HepG2 (cell line): ENCODE data around the gene HIPK3. TPM values are rescaled to one million over a fixed set of nuclear protein-coding genes. Genes with fewer than 3 reads are reported as not detected.

Source experiments
- ATAC-seq: fragments of 200-7000 bp; cut with Tn5 transposase; 3 replicates; pipeline ENCODE4 v1.9.1; 2020; ENCODE audit warnings: mild to moderate bottlenecking, moderate library complexity
- BruUV-seq: library from RNA; stranded (reverse); fragments of 400-500 nt; replicated peaks from 2 replicates; lab custom pipeline; 2021; lab: Mats Ljungman, UMichigan
- CTCF ChIA-PET: fragments of 300-600 bp; formaldehyde crosslinking; extraction: SDS; loops from one replicate; lab custom pipeline; 2021; ENCODE audit warnings: low total read pairs, inconsistent platforms, low intra/inter-chr PET ratio; lab: Yijun Ruan, JAX
- POLR2A ChIA-PET: fragments of 350-600 bp; sonication (Branson Sonifier 250); formaldehyde crosslinking; loops from one replicate; lab custom pipeline; 2020; ENCODE audit warnings: antibody characterized with exemption, inconsistent platforms; lab: Yijun Ruan, JAX
- DNase-seq: peaks from one replicate; pipeline ENCODE4 v3.0.0-alpha.2; 2015; ENCODE audit warnings: low spot score
- FAIRE-seq: peaks from 3 replicates; lab custom pipeline; 2011; peaks lifted over from hg19 to GRCh38; lab: Jason Lieb, UNC
- H2AFZ ChIP-seq: one replicate; pipeline ENCODE4 v1.6.1; 2011; ENCODE audit warnings: low read length, inconsistent platforms
- H3K27ac ChIP-seq: fragments of 300-600 bp; 3 replicates; pipeline ENCODE4 v1.8.0; 2011; ENCODE audit warnings: mixed run types, mild to moderate bottlenecking, mixed read lengths, low read length, inconsistent platforms; ENCODE audit not compliant: insufficient read depth; ENCODE audit errors: extremely low read length
- H3K27me3 ChIP-seq, 2 experiments: fragments of 200-600 bp in 1 of 2; 2 replicates in 1 of 2; 3 replicates in 1 of 2; pipeline versions ENCODE4 v1.6.0 to v1.8.0; 2011; ENCODE audit warnings: low read length in 2 of 2, mild to moderate bottlenecking in 2 of 2, moderate library complexity in 2 of 2, inconsistent platforms in 1 of 2; ENCODE audit not compliant: insufficient read depth in 2 of 2, control insufficient read depth in 1 of 2
- H3K36me3 ChIP-seq, 2 experiments: fragments of 200-600 bp in 1 of 2; replicated peaks in 1 of 2; 2 replicates in 1 of 2; 3 replicates in 1 of 2; pipeline versions ENCODE4 v1.5.1 to v1.8.0; 2011; ENCODE audit warnings: low read length in 2 of 2, inconsistent platforms in 1 of 2; ENCODE audit not compliant: insufficient read depth in 2 of 2, control insufficient read depth in 1 of 2
- H3K4me1 ChIP-seq: 2 replicates; pipeline ENCODE4 v1.5.1; 2012; ENCODE audit warnings: low read length, inconsistent platforms; ENCODE audit not compliant: insufficient read depth
- H3K4me2 ChIP-seq: 2 replicates; pipeline ENCODE4 v1.6.0; 2011; ENCODE audit warnings: low read depth, low read length, inconsistent platforms
- H3K4me3 ChIP-seq, 3 experiments: fragments of 200-600 bp in 1 of 3; sonication (generic), shearing (Covaris generic) in 1 of 3; replicated peaks in 1 of 3; 2 replicates each; pipeline ENCODE4 v1.5.1; 2011 to 2016; ENCODE audit warnings: low read length in 3 of 3, inconsistent platforms in 2 of 3, low read depth in 2 of 3, mild to moderate bottlenecking in 2 of 3, control low read depth in 1 of 3, mixed read lengths in 1 of 3; ENCODE audit not compliant: insufficient read depth in 1 of 3
- H3K79me2 ChIP-seq: one replicate; pipeline ENCODE4 v1.6.1; 2011; ENCODE audit warnings: low read length, inconsistent platforms; ENCODE audit not compliant: insufficient read depth
- H3K9ac ChIP-seq: 2 replicates; pipeline ENCODE4 v1.6.0; 2011; ENCODE audit warnings: mild to moderate bottlenecking, low read depth, low read length, inconsistent platforms; ENCODE audit not compliant: insufficient read depth
- H3K9me3 ChIP-seq: 2 replicates; pipeline ENCODE4 v1.5.1; 2012; ENCODE audit warnings: mild to moderate bottlenecking, low read length
- H4K20me1 ChIP-seq: 2 replicates; pipeline ENCODE4 v1.6.0; 2011; ENCODE audit warnings: inconsistent platforms, mild to moderate bottlenecking, low read length, moderate library complexity; ENCODE audit not compliant: insufficient read depth
- MED13 ChIP-seq: sonication (generic); formaldehyde crosslinking; IDR thresholded peaks from 2 replicates; pipeline ENCODE4 v1.5.0; 2020; ENCODE audit warnings: missing genetic modification reagents
- POLR2A ChIP-seq, 2 experiments: IDR thresholded peaks; 2 replicates each; pipeline ENCODE4 v1.6.1; 2011; ENCODE audit warnings: low read depth in 2 of 2, low read length in 2 of 2, mild to moderate bottlenecking in 1 of 2, moderate library complexity in 1 of 2; ENCODE audit not compliant: insufficient read depth in 1 of 2
- WGBS: methylation state at CpG from one replicate; pipeline ENCODE4 v1.1.6; 2017; ENCODE audit warnings: low lambda C conversion rate; 5-methylcytosine and 5-hydroxymethylcytosine counted together
- in situ Hi-C: cut with HindIII; loops from 2 replicates; pipeline ENCODE4 v1.10.0; 2017; ENCODE audit warnings: low pct_unique_long_range_greater_than_20kb; ENCODE audit not compliant: extremely low pct_ligation_motif_present
- intact Hi-C: fragments of 100-400 bp; cut with micrococcal nuclease; formaldehyde crosslinking; loops from one replicate; pipeline ENCODE4 v1.10.0; 2022; ENCODE audit not compliant: unreplicated experiment
- polyA plus RNA-seq, 8 experiments: library from polyadenylated mRNA; depleted of rRNA in 3 of 8; stranded (reverse) in 7 of 8; unstranded in 1 of 8; fragments of >200 nt; fragmentation: Illumina TruSeq in 4 of 8; extraction: Trizol in 4 of 8; gene quantifications; 2 replicates each; pipeline versions ENCODE4 v1.2.1 to v1.2.3, GENCODE V29; 2011 to 2016; ENCODE audit warnings: low read depth in 4 of 8, missing spikeins in 1 of 8, mixed read lengths in 1 of 8; ENCODE audit not compliant: insufficient read depth in 1 of 8
- total RNA-seq, 5 experiments: library from RNA; depleted of rRNA; stranded (reverse); fragments of >200 nt; fragmentation: Illumina TruSeq; extraction: Trizol; gene quantifications; 2 replicates each; pipeline ENCODE4 v1.2.3, GENCODE V29; 2016; ENCODE audit warnings: low read depth in 1 of 5
- TF ChIP-seq, protein P1 (sequence below): sonication (generic); formaldehyde crosslinking; IDR thresholded peaks from 2 replicates; pipeline ENCODE4 v1.5.1; 2020; ENCODE audit warnings: missing genetic modification reagents, mild to moderate bottlenecking, borderline replicate concordance
- TF ChIP-seq, protein P2 (sequence below): sonication (generic); formaldehyde crosslinking; IDR thresholded peaks from 2 replicates; pipeline ENCODE4 v1.4.0; 2020; ENCODE audit warnings: missing genetic modification reagents

HIPK3 gene
- total and polyA plus RNA-seq, 2 of the 13 experiments (the other 11 are each of a cell fraction or from before 2014, with no cell fraction given), result 20.5 to 44.3 TPM

DNA sequence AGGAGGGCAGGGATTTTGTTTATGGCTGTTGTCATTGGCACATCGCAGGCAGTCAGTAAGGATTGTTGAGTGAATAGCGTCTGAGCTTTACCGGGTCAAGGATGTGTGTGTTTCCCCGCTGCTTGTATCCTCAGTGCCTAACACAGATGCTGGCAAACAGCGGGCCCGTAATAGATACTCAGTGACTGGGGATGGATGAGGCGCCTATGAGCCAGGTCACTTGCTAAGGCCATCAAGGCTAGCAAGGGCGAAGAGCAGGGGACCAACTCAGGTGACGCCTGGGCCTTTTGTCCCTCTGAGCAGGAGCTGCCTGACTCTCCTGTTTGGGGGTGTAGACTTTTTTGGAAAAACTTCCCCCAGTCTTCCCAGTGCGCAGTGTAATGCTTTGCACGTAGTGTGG, 118.1 kb downstream of the HIPK3 start (continued):
- no peak for TF ChIP-seq MED13
- no peak for TF ChIP-seq POLR2A (IDR thresholded peaks at IDR 0.05; ENCODE audit: insufficient read depth in 1 of 2, low read depth in 2 of 2, low read length in 2 of 2)
- TF ChIP-seq, all 625 proteins: peak for 0

DNA sequence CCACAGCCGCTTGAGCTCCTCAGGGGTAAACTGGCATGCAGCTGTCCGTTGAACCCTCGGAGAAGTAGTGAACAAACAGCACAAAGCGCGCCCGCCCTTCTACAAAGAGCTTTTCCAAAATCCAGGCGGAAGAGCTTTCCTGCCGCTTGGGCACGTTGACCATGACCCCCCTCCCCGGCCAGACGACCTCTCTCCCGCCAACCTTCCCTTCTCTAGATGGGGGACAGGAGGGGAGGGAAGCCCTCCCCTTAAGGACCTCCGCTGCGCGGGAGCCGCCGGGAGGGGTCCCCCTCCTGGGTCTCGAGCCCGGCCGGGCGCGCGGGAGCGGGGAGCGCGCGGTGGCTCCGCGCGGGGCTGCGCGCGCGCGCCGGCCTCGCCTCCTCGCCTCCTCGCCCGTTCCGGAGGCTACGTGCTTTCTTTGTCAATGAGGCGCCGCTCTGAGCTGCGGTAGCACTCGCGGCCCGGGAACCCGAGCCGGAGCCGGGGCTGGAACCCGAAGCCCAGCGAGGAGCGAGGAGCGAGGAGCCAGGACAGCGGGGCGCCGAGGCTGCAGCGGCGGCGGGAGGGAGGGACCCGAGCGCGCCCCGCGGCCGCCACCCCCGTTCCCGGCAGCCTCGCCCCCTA, 118.6 kb downstream of the HIPK3 start, which contains the start of gene KIAA1549L:
TSS of gene KIAA1549L (plus strand) at position 421 of the 624 bp plus-strand sequence.
- Histone ChIP-seq H3K27me3 (peaks cover 4 to 67% of the 10 kb centered on the region in 2 experiments), H2AFZ (no peak within 1 kb of the TSS), H3K36me3 (no peaks in the 10 kb centered on the region), H3K9ac (no peak within 1 kb of the TSS), H4K20me1 (no peaks in the 10 kb centered on the region; the same call in 1 of the 2 replicates), H3K4me2 (peak within 1 kb of the TSS; percentile 79), H3K4me1 (peaks cover 33% of the 10 kb centered on the region), H3K79me2 (no peaks in the 10 kb centered on the region), H3K9me3 (no peaks in the 10 kb centered on the region), H3K27ac (no peak within 1 kb of the TSS), H3K4me3 (peak within 1 kb of the TSS; percentile 47 to 57 (median 48); a peak in 4 of 6 replicates)
- in situ Hi-C loops, result no loop called here
- intact Hi-C loops, result no loop called here
- TF ChIP-seq, protein P1, sequence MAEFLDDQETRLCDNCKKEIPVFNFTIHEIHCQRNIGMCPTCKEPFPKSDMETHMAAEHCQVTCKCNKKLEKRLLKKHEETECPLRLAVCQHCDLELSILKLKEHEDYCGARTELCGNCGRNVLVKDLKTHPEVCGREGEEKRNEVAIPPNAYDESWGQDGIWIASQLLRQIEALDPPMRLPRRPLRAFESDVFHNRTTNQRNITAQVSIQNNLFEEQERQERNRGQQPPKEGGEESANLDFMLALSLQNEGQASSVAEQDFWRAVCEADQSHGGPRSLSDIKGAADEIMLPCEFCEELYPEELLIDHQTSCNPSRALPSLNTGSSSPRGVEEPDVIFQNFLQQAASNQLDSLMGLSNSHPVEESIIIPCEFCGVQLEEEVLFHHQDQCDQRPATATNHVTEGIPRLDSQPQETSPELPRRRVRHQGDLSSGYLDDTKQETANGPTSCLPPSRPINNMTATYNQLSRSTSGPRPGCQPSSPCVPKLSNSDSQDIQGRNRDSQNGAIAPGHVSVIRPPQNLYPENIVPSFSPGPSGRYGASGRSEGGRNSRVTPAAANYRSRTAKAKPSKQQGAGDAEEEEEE (CRISPR knock-in tag), result no peak
- TF ChIP-seq, protein P2, sequence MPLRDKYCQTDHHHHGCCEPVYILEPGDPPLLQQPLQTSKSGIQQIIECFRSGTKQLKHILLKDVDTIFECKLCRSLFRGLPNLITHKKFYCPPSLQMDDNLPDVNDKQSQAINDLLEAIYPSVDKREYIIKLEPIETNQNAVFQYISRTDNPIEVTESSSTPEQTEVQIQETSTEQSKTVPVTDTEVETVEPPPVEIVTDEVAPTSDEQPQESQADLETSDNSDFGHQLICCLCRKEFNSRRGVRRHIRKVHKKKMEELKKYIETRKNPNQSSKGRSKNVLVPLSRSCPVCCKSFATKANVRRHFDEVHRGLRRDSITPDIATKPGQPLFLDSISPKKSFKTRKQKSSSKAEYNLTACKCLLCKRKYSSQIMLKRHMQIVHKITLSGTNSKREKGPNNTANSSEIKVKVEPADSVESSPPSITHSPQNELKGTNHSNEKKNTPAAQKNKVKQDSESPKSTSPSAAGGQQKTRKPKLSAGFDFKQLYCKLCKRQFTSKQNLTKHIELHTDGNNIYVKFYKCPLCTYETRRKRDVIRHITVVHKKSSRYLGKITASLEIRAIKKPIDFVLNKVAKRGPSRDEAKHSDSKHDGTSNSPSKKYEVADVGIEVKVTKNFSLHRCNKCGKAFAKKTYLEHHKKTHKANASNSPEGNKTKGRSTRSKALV (CRISPR knock-in tag), result 0 out of 2 replicates have a peak, but pooled peaks have one; percentile 46
- no peak for DNase-seq
- no TSS peak for BruUV-seq
- peak; percentile 13; the same call in 2 of the 3 replicates for ATAC-seq
- FAIRE-seq, result no peak
- 20% methylated on average over 12 of the region's 70 CpGs for WGBS
- CTCF ChIA-PET, result no interaction called here
- POLR2A ChIA-PET, result no interaction called here
